Colon (tissue), 2 donors: ENCODE data around the gene FAM78B.

Experiments used
- FAIRE-seq: peaks from 2 replicates; lab custom pipeline; 2012; peaks lifted over from hg19 to GRCh38; lab: Jason Lieb, UNC
- donor health status: control.
- donor health status: control.

FAM78B gene

DNA sequence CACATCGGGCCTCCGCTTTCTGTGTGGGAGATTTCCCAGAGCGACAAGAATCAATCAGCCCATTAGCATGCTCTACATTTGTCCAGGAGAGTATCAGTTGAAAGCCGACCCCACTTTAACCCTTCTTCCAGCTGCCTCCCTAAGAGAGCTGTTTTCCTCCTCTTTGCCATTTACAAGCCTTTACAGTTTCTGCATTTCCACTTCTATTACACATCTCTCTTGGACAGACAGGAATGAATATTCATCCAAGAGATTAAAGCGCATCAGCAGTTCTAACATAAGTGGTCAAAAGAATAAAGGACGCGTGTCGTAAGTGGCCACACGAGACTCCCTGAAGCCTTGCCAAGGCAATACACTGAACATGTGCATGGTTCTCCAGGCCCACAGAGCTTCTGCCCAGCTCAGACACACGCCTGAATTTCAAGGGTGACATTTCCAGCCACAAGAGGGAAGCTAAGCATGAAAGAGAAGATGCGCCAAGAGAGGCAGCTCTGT, 47.3 kb downstream of the FAM78B start:
- no peak for FAIRE-seq

DNA sequence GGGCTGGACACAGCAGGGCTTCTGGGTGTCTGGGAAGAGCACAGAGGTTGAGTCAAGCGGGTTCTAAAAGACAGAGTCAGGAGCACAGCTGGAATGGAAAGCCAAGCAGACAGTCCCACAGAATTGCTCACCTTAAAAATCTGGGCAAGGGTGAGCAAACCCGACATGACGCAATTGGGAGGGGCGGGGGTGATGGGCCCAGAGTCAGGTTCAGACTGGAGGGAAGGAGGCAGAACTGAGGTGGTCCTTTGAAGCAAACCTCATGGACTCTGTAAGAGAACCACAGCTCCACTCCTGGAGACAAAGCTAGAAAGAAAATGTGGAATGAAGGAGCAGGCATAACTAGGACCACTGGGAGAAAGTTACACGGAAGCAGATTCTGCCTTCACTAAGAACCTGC, 49.0 kb downstream of the FAM78B start:
- no peak for FAIRE-seq

DNA sequence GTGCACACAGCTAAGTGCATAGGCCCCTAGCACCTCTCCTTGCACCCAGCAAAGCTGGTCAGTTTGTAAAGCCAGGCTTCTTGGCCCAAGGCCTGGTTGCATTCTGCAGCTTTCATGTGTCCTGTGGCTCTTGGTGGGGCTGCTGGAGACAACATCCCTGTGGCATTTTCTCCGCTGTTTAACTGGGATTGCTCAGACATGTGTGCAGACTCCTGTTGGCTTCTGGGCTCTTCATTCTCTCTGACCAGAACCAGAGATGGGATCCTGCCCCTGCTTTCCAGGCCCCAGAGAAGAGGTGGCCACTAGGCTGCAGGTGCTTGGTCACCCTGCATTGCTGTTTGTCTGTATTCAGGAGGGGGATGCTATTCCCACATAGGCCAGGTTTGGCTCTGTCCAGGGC, 50.8 kb downstream of the FAM78B start:
- FAIRE-seq, result no peak

DNA sequence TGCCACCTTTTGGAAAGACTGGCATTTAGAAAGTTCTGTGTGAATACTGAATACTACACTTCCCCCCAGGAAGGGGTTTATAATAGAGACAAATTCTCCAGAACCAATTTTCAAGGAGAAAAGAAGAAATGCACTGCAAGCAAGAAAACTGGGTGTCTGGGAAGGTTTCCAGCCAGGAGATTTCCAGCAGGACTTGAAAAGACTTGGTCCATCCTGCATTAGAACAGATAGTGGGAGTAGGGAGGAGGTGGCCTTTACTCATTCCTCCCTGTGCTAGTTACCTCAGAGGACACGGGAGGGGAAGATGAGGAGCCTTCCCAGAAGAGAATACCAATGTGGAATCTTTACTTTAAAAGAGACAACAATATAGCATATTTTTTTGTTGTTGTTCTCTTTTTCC, 52.4 kb downstream of the FAM78B start:
- FAIRE-seq, result no peak

DNA sequence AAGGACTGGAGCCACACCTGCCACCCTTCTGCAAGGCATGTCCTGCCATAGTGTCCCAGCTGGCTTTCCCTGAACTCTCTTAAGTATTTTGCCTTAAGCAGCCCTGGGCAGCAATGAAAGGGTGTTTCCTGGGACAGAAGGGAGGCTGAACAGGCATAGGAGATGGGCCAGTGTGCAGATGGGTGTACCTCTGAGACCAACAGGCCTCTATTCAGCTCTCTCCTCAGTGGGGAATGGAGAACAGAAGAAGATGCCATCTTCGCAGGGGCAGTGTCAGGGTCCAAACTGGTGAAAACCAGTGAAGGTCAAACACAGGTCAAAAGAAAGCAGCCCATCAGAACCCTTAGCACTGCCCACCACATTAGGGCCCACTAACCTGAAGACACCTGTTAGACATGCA, 53.2 kb downstream of the FAM78B start:
- no peak for FAIRE-seq

DNA sequence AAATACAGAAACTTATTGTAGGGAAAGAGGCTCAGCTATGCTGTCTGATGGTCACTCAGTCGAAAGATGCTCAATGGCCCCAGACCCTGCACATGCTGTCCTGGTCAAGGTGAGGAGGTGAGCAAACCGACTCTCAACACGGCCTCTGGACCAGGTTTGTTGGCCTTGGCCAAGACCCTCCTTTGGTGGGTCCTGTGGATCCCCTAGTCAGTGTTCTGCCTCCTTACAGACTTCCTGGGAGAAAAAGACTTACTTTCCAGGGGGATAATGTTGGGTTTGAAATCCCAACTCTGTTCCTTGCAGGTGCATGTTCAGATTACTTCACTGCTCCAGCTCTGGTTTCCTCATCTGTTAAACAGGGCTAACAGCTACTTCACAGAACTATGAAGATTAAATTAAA, 53.8 kb downstream of the FAM78B start:
- FAIRE-seq, result no peak

DNA sequence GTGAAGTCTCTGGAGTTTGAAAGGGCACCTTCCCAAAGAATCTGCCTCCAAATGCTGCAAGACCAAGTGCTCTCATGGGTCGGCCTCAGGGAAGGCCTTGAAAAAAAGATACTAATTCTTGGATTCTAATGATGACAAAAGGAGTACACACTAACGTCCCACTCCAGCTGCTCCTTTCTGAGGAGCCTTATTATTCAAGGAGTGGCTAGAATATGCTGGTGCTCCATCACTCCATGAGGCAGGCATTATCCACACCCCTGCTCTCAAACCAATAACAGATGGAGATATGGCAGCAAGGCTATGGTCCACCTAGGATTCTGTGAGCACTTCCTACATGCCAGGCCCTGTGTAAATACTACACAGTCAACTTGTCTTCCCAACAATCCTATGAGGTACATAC, 54.4 kb downstream of the FAM78B start:
- no peak for FAIRE-seq

DNA sequence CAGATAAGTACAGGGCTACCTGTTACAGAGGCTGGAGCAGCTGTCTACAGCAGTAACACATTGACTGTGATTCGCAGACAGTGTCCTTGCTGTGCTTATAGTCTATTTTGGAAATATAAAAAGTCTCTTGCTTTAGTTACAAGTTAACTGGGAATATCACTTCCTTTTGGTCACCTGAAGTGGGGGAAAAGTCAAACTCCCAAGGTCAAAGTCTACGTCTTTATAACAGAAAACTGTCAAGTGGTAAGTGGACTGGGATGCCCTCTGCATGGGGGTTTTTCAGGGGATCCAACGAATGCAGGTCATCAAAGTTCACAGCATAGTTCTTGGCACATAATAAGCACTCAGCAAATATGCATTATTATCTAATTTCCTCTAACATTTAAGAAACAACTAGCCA, 55.4 kb downstream of the FAM78B start:
- no peak for FAIRE-seq

DNA sequence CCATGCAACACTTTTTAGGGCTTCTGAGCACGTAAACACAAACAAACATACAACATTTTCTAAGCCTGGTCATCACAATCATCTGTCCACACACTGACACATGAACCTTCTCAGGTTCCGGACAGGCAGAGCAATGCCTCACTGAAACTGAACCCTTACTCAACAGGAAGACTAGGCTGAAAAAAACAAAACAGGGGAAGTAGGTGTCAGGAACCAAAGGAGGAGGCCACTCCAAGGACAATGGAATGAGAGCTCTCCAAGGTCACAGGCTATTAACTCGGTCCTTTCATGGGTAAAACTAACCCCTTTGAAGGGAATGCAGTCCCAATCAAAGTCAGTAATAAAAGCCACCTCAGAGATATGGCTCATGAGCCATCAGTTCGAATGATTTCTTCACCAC, 76.6 kb downstream of the FAM78B start:
- no peak for FAIRE-seq

DNA sequence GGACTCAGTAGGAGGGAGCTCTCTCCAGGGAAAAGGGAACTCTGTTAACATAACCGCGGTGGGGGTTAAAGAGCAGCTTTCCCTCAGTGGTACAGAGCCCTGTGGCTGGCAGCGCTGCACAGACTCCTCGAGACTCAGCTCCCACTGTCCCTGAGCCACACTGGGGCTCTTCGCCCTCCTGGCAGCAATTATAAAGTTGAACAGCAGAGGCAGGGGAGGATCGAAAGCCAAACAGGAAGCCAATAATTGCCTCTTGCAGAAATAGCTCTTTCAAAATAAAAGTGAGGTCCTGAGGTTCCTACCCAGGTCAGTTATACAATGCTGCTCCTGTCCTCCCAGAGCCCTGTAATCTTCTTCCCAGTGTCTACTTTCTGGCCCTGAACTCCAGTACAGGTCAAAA, 77.0 kb downstream of the FAM78B start:
- no peak for FAIRE-seq

DNA sequence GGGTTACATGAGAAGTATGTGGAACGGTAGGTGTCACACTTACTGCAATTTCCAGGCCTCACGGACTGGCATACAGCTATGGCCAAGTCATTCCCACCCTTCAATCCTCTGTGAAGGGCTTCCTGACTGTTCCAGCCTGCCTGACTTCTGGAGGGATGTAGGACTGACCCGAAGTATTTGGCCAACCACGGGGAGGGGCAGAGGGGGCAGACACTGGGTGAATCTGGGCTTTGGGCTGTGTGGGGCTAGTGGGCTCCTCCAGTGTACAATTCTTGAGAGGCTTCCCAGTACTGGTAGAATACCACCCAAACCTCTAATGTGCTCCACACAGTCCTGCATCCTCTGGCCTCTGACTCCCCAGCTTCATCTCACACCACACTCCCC, 78.2 kb downstream of the FAM78B start:
- FAIRE-seq, result no peak

DNA sequence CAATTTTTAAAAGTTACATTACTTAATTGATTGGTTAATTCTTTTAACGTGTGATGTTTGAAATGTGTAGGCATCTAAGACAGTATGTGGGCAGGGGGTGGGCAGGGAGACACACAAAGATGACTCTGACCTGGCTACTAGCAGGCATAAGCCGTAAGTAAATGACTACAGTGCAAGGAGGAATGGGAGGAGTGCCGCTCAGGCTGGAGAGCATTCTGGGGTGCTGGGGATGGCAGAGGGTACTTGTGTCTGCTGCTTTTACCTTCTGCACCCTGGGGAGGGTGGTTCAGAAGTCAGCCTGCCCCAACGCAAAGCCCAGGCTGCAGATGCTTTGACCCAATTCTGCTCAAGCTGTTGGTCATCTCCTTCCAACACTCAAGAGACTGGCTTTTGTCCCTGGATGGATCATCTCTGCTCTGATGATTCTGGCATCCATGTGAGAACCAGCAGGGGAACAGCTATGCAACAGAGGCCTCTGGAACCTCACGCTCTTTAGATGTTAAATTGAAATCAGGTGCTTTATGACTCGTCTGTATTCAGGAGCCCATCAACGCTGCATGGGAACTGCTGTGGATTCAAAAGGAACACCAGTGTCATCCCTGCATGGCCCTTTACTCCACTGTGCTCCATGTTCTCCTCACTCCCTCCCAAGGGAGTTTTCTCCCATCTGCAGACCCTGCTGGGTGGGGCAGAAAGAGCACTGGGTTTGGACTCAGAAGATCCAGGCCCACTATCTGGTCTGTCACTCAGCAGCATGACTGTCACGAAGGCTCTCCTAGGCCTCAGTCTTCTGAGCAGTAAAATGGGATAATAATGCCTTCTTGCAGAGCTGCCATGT, 78.8 kb downstream of the FAM78B start:
- FAIRE-seq, result no peak

DNA sequence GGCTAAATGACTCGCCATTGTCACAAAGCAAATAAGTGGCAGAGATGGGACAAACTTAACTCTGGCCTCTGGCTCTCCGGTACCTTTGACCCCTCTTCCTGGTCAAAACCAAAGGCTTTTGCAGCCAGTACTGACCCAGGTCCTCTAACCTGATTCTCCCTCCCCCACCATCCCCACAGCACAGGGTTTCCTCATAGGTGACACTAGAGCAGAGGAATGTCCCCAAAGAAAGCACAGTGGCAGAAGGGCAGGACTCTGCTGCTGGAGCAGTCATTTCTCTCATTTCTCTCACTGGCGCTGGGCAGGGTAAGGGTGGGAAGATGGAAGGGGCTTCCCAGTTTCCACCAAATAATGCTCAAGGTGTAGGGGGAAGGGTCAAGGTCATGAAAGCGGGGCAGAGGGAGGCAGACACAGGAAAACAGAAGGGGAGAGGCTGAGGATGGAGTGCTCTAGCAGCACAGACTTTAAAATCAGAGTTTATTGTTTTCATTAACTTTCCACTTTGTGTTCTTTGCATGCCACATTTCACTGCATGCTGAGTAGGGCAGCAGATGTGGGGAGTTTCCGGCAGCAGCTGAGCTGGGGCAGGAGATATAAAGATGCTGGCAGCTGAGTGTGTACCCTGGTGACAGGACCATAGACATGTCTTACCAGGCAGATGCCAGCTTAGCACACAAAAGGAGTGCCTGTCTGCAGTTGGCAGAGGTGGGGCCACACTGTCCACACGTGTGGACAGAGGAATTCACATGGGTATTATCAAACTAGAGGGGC, 80.5 kb downstream of the FAM78B start:
- FAIRE-seq, result no peak

DNA sequence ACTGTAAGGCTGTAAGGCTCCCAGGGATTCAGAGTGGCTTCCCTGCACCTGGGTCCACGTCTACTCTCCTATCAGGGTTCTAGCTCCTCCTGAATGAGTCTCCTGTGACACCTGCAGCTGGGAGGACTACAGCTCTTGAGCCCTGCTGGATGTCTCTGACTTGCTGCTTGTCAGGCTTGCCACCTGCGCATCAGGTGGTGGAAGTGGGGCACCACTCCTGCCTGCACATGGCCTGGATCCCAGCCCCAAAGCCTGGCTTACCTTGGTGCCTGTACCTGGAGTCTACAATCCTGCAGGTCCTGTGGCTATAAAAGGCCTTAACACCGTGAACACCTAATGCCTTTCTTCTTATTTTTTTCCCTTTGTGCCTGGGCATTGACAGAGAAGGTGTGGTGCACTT, 82.2 kb downstream of the FAM78B start:
- no peak for FAIRE-seq

DNA sequence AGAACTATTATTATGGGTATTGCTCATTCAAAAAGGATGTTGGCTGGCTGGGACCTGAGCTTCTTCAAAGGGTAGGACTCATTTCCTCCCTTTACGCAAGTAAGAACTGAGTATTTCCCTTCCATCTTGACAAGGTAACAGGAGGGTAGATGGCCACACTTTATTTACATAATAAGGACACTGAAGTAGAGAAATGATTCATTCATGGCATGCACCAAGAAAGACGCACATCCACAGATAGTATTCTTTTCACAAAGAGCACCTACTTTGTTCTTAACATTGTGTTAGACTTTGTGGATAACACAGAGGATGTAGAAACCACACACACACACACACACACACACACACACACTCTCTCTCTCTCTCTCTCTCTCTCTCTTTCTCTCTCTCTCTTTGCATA, 82.9 kb downstream of the FAM78B start:
- no peak for FAIRE-seq

DNA sequence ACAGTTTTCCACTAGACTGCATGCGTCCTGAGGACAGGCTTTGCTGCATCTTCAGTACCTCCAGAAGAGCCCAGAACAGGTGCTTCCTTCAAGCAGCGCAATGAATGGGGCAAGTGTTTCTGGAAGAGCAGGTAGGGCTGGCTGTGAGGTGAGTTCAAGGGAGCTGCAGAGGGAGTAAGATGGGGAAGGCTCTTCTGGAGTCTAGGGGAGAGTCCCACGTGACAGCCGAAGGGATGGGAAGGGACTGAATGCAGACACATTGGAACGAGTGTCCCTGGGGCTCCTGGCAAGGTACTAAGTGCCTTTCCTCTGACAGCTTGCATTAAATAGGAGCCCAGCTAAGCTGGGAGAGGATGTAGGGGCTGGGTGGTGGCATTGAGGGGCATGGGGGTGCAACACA, 84.2 kb downstream of the FAM78B start:
- no peak for FAIRE-seq

DNA sequence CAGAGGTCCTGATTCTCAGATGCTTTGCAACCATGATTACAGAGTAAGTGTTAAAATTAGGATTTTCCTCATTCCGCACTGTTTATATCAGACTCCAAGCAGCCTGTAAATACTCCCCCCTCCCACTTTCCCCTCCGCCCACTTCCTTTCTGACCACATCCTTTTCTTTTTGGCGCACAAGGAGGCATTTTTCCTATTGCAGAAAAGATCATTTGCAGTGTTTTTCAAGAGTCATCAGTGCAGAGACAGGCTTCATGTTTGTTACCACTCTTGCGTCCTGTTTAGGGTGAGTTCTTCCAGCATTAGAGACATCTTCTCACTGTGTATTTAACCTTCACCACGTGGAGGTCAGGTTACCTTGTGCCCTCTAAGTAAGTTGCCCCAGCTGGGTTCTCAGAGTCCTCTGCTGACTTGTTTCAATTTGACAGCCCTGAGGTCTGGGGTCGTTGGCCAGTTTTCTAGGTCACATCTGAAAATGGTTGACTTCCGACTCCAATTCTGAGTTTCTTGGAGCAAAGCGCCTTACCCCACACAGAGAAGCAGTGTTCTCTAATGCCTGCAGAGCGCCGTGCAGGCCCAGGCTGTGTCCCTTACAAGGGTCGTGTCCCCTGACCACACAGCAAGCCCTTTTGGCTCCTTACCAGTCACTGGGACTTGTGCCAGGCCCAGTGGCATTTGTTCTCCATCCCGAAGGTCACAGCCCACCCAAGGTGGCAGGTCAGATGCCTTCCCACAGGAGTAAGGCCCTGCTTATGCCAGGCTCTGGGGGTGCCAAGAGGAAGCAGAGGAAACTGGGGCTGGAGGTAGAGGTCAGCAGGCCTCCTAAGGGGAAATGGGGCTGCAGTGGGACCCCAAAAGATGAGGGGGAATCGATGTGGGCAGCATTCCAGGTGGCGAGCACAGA, 85.6 kb downstream of the FAM78B start:
- no peak for FAIRE-seq

DNA sequence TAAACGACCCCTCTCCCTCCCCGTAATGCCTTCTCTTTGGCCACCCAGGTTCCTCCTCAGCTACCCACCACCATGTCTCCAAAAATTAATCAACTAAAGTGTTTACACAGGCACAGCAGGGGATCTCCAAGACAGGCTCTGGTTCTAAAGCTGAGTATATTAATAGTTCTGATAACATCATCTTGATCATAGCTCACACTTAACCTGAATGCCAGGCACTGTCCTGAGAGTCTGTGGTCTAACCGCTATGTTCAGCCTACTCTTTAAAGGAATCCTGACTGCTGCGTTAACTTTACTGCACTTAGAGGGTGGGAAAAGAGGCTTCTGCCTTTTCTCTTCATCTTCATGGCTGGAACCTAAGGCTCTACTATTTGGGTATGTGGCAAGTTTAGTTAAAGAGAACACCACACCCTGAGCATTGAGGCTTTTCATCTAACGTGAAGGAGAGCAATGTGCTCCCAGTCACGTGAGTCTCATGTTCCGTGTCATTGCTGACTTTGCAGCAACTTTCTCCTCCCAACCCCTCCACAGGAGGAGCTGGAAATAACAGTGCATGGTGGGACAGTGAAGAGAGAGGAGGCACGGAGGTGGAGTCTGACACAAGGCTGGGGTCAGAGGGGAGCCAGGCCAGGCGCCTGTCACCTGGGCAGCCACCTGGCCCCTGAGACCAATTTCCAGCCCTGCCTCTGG, 86.4 kb downstream of the FAM78B start:
- FAIRE-seq, result no peak

DNA sequence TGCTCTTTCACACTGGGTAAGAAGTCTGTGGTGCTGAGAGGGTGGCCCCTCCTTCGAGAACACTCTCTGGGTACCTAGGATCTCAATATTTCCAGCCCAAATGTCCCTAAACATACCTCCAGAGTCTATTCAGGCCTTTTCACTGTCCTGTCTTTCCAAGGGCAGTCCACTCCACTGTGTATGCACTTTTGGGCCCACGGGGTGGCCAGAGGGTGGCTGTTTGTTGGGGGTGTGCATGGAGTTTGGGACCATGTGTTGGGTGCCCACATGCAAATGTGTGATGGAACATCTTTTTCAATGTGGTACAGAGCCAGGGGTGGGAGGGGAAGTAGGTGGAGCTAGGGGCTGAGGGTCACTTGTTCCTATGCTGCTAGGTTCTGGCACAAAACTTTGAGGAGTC, 87.5 kb downstream of the FAM78B start:
- FAIRE-seq, result no peak

DNA sequence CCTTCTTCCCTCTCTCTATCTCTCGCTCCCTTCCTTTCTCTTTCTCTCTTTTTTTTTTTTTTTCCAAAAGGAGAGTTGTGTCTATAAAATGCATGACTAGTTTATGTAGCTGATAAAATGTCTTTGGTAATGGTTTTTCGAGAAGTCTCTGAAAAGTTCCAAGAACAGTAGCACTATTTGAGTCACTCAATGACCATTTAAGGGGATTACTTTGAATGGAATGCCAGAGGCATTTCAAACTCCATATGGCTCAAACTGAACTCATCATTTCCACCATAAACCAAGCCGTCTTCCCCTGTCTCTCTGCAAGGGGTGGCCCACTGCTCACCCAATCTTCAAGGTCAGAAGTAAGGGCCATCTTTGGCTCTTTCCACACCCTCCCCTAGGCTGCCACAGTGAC, 93.3 kb downstream of the FAM78B start:
- no peak for FAIRE-seq

DNA sequence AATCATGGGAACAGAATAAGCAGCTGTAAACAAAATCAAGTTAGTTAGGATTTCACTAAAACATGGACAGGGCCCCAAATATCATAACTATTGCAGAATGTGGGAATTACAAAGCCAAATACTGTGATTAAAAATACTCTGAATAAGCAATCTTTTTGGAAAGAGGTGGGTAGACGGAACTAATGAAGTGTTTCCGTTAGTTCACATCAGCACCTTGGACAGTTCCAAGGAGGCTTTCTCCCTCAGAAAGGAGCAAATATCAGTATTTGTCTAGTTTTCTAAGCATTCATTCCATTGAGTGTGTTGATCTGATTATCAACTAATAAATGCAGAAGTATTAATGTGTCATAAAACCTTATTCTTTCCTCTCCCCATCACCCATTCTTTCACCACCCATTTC, 97.4 kb downstream of the FAM78B start:
- no peak for FAIRE-seq

DNA sequence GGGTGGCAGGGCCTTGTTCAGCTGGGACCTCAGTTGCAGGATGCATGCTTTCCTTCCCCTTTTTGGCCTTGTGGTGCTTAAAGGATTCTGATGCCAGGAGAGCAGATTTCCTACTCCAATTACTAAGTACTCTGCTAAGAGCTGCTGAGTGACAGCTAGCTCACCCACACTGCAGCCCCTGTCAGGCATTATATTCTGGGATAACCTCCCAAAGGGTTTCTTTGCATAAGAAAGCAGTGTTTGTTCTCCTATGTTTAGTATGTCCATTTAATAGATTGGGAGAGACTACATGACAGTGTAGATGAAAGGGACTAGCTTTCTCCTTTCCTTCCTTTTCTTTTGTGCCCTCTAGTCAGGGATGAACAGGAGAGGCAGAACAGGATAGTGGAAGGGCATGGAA, 100.7 kb downstream of the FAM78B start:
- FAIRE-seq, result no peak
